Osteoblast (primary cell): ENCODE measurements around the gene KIF15. TPM values are rescaled to one million over a fixed set of nuclear protein-coding genes. Genes with fewer than 3 reads are reported as not detected.

ENCODE experiments used
- DNase-seq: peaks from one replicate; pipeline ENCODE4 v3.0.0; 2011; ENCODE audit warnings: low spot score, mixed read lengths; ENCODE audit not compliant: insufficient read length; ENCODE audit errors: missing footprints
- H2AFZ ChIP-seq: 2 replicates; pipeline ENCODE4 v1.6.0; 2011; ENCODE audit warnings: mild to moderate bottlenecking, low read length
- H3K27ac ChIP-seq: 2 replicates; pipeline ENCODE4 v1.5.1; 2011; ENCODE audit warnings: mild to moderate bottlenecking, low read depth, low read length, moderate library complexity
- H3K27me3 ChIP-seq: 2 replicates; pipeline ENCODE4 v1.6.0; 2012; ENCODE audit warnings: mild to moderate bottlenecking, control low read depth, inconsistent platforms, low read length, moderate library complexity; ENCODE audit not compliant: insufficient read depth
- H3K36me3 ChIP-seq: 2 replicates; pipeline ENCODE4 v1.5.1; 2011; ENCODE audit warnings: mild to moderate bottlenecking, low read length, control low read depth, moderate library complexity; ENCODE audit not compliant: insufficient read depth
- H3K4me1 ChIP-seq: 2 replicates; pipeline ENCODE4 v1.5.1; 2011; ENCODE audit warnings: mild to moderate bottlenecking, low read length, control low read depth, moderate library complexity; ENCODE audit not compliant: insufficient read depth
- H3K4me2 ChIP-seq: 2 replicates; pipeline ENCODE4 v1.6.0; 2011; ENCODE audit warnings: mild to moderate bottlenecking, low read length; ENCODE audit not compliant: insufficient read depth
- H3K4me3 ChIP-seq: fragments of 200-600 bp; sonication (generic); 3 replicates; pipeline ENCODE4 v1.5.1; 2012; ENCODE audit warnings: mild to moderate bottlenecking, low read length, inconsistent platforms; ENCODE audit not compliant: insufficient read depth
- H3K79me2 ChIP-seq: 2 replicates; pipeline ENCODE4 v1.6.0; 2012; ENCODE audit warnings: mild to moderate bottlenecking, low read length, control low read depth, inconsistent platforms; ENCODE audit not compliant: insufficient read depth
- H3K9me3 ChIP-seq: 2 replicates; pipeline ENCODE4 v1.5.1; 2011; ENCODE audit warnings: low read depth, low read length, control low read depth
- H4K20me1 ChIP-seq: 2 replicates; pipeline ENCODE4 v1.6.0; 2012; ENCODE audit warnings: mild to moderate bottlenecking, low read length, control low read depth; ENCODE audit not compliant: insufficient read depth
- CTCF ChIP-seq: IDR thresholded peaks from 2 replicates; pipeline ENCODE4 v1.5.1; 2011; ENCODE audit warnings: mild to moderate bottlenecking, low read depth, low read length, moderate library complexity; ENCODE audit errors: extremely low read depth
- total RNA-seq: library from RNA; depleted of rRNA; stranded (reverse); fragments of >200 nt; gene quantifications from 2 replicates; pipeline ENCODE4 v1.2.3, GENCODE V29; 2012

KIF15 gene
- total RNA-seq, 1 donor: 1.8 TPM

- no peaks in the 10 kb centered on the region for H4K20me1 ChIP-seq
- no peak for DNase-seq
- H2AFZ ChIP-seq: no peak overlapping the region
- no peaks in the 10 kb centered on the region for H3K9me3 ChIP-seq
- no peak overlapping the region for H3K27ac ChIP-seq
- no peaks in the 10 kb centered on the region for H3K79me2 ChIP-seq
- no peaks in the 10 kb centered on the region for H3K27me3 ChIP-seq
- no peaks in the 10 kb centered on the region for H3K4me1 ChIP-seq
- no peaks in the 10 kb centered on the region for H3K36me3 ChIP-seq
- H3K4me3 ChIP-seq: no peak overlapping the region
- no peak overlapping the region for H3K4me2 ChIP-seq
- TF ChIP-seq CTCF: no peak
Measured at GRCh38 chr3:44877333-44877732, 115.7 kb downstream of the KIF15 start.

- H3K9me3 ChIP-seq: no peaks in the 10 kb centered on the region
- H3K27me3 ChIP-seq: no peaks in the 10 kb centered on the region
- H3K4me1 ChIP-seq: peaks cover 18% of the 10 kb centered on the region
- H3K36me3 ChIP-seq: no peaks in the 10 kb centered on the region
- DNase-seq: no peak
- H4K20me1 ChIP-seq: no peaks in the 10 kb centered on the region
- no peak overlapping the region for H3K4me3 ChIP-seq
- H3K27ac ChIP-seq: no peak overlapping the region
- no peaks in the 10 kb centered on the region for H3K79me2 ChIP-seq
- no peak overlapping the region for H2AFZ ChIP-seq
- H3K4me2 ChIP-seq: no peak overlapping the region
- no peak for TF ChIP-seq CTCF
Measured at GRCh38 chr3:44880284-44880683, 118.7 kb downstream of the KIF15 start.

- no peak overlapping the region for H2AFZ ChIP-seq
- peak overlapping the region; percentile 17 for H3K4me2 ChIP-seq
- DNase-seq: no peak
- H3K79me2 ChIP-seq: no peaks in the 10 kb centered on the region
- peak overlapping the region; percentile 76 for H3K27ac ChIP-seq
- no peak overlapping the region for H3K4me3 ChIP-seq
- no peaks in the 10 kb centered on the region for H4K20me1 ChIP-seq
- no peaks in the 10 kb centered on the region for H3K9me3 ChIP-seq
- no peaks in the 10 kb centered on the region for H3K27me3 ChIP-seq
- H3K36me3 ChIP-seq: no peaks in the 10 kb centered on the region
- H3K4me1 ChIP-seq: peaks cover 33% of the 10 kb centered on the region
- no peak for TF ChIP-seq CTCF
Measured at GRCh38 chr3:44883213-44883955, 121.8 kb downstream of the KIF15 start.

- DNase-seq: peak; percentile 87
- peak overlapping the region; percentile 76 for H3K27ac ChIP-seq
- H3K9me3 ChIP-seq: no peaks in the 10 kb centered on the region
- H3K4me1 ChIP-seq: peaks cover 33% of the 10 kb centered on the region
- H3K79me2 ChIP-seq: no peaks in the 10 kb centered on the region
- no peak overlapping the region for H3K4me3 ChIP-seq
- no peaks in the 10 kb centered on the region for H3K36me3 ChIP-seq
- no peak overlapping the region for H2AFZ ChIP-seq
- no peaks in the 10 kb centered on the region for H4K20me1 ChIP-seq
- peak overlapping the region; percentile 17 for H3K4me2 ChIP-seq
- H3K27me3 ChIP-seq: no peaks in the 10 kb centered on the region
- TF ChIP-seq CTCF: no peak
Measured at GRCh38 chr3:44883999-44884431, 122.4 kb downstream of the KIF15 start.
